Right lobe of liver (tissue), 6 donors: ENCODE results near the gene GDF9. TPM values are rescaled to one million over a fixed set of nuclear protein-coding genes. Genes with fewer than 3 reads are reported as not detected.

Experiments used
- ATAC-seq, 4 donors: fragments of 200-7000 bp; cut with Tn5 transposase; one replicate each; pipeline ENCODE4 v1.9.1; 2020; ENCODE audit warnings: mild to moderate bottlenecking in 4 of 4, moderate library complexity in 4 of 4
- DNase-seq, 3 donors: peaks; one replicate each; pipeline ENCODE4 v3.0.0-alpha.2; 2020
- H3K27ac ChIP-seq, 3 donors: fragments of 200-600 bp; one replicate each; pipeline ENCODE4 v1.8.0; 2022
- H3K27me3 ChIP-seq, 2 donors: fragments of 200-600 bp; one replicate each; pipeline ENCODE4 v1.8.0; 2022
- H3K36me3 ChIP-seq, 4 donors: fragments of 200-600 bp; sonication (generic) in 1 of 4; one replicate each; pipeline versions ENCODE4 v1.5.1 to v1.8.0; 2017 to 2022; ENCODE audit warnings: control low read depth in 1 of 4
- H3K4me1 ChIP-seq, 4 donors: fragments of 200-600 bp; sonication (generic) in 1 of 4; one replicate each; pipeline versions ENCODE4 v1.5.1 to v1.8.0; 2017 to 2022; ENCODE audit warnings: control low read depth in 1 of 4
- H3K4me3 ChIP-seq, 3 donors: fragments of 200-600 bp; one replicate each; pipeline ENCODE4 v1.8.0; 2022
- H3K9me3 ChIP-seq, 4 donors: fragments of 200-600 bp; sonication (generic) in 1 of 4; one replicate each; pipeline versions ENCODE4 v1.5.1 to v1.8.0; 2017 to 2022; ENCODE audit warnings: control low read depth in 1 of 4
- POLR2A ChIP-seq: fragments of 450-650 bp; IDR thresholded peaks from one replicate; pipeline ENCODE4 v1.6.1; 2017; ENCODE audit warnings: antibody characterized with exemption, mild to moderate bottlenecking
- WGBS: methylation state at CpG from one replicate; pipeline ENCODE4 v1.1.6; 2018; ENCODE audit warnings: low coverage, low lambda C conversion rate; ENCODE audit not compliant: insufficient coverage; ENCODE audit errors: missing lambda C conversion rate; 5-methylcytosine and 5-hydroxymethylcytosine counted together
- intact Hi-C, 2 donors: fragments of 100-400 bp; cut with DNase I; formaldehyde crosslinking; loops; one replicate each; pipeline versions ENCODE4 v1.11.2 to v1.14.1; 2022
- total RNA-seq, 6 experiments: library from RNA; depleted of rRNA in 2 of 6; stranded (reverse); fragments of >200 nt in 2 of 6; fragmentation: NEBNext Ultra II Directional in 3 of 6; extraction: Animal tissue kit (Norgen Biotek cat#: 25700) in 3 of 6; gene quantifications; one replicate each; pipeline versions ENCODE4 v1.1.0 to v1.2.4, GENCODE V29; 2016 to 2023
- TF ChIP-seq, protein P1 (sequence below), 4 donors: fragments of 200-600 bp in 3 of 4; fragments of 450-650 bp in 1 of 4; IDR thresholded peaks; one replicate each; pipeline versions ENCODE4 v1.5.1 to v1.8.0; 2016 to 2022; ENCODE audit warnings: antibody characterized with exemption in 4 of 4, mild to moderate bottlenecking in 2 of 4
- donor health status: DM: no; HTN: yes; CAD: no.
- donor health status: DM: no; HTN: no; CAD: no.
- donor health status: DM: no; HTN: no; CAD: no.
- donor health status: DM: no; HTN: yes; CAD: no.
- donor health status: DM: no; HTN: yes; CAD: no.

The GDF9 gene
- total RNA-seq, 6 experiments from 2014 or later: 0.20 to 0.71 (median 0.48) TPM

- H3K4me3 ChIP-seq: peak overlapping the region in 1 of 3 donors; percentile 74
- H3K4me1 ChIP-seq: peaks cover 0 to 42% (median 10%) of the 10 kb centered on the region in 4 donors
- ATAC-seq: no peak
- no peak for TF ChIP-seq POLR2A
- TF ChIP-seq, protein P1, sequence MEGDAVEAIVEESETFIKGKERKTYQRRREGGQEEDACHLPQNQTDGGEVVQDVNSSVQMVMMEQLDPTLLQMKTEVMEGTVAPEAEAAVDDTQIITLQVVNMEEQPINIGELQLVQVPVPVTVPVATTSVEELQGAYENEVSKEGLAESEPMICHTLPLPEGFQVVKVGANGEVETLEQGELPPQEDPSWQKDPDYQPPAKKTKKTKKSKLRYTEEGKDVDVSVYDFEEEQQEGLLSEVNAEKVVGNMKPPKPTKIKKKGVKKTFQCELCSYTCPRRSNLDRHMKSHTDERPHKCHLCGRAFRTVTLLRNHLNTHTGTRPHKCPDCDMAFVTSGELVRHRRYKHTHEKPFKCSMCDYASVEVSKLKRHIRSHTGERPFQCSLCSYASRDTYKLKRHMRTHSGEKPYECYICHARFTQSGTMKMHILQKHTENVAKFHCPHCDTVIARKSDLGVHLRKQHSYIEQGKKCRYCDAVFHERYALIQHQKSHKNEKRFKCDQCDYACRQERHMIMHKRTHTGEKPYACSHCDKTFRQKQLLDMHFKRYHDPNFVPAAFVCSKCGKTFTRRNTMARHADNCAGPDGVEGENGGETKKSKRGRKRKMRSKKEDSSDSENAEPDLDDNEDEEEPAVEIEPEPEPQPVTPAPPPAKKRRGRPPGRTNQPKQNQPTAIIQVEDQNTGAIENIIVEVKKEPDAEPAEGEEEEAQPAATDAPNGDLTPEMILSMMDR (IDR thresholded peaks at IDR 0.05): no peak
- H3K9me3 ChIP-seq: no peaks in the 10 kb centered on the region
- no peaks in the 10 kb centered on the region for H3K27me3 ChIP-seq
- peak overlapping the region; percentile 20 to 95 (median 94) for H3K27ac ChIP-seq
- peaks cover 0 to 26% (median 11%) of the 10 kb centered on the region in 4 donors for H3K36me3 ChIP-seq
- 58% methylated on average over 2 of the region's 4 CpGs for WGBS
- DNase-seq: no peak
- intact Hi-C loops: loop anchor here (5.0 to 10.0 kb wide), 2 partner anchors 39 to 57 kb away; partner anchors contain the start of genes GDF9 (in 1 of the 2) and UQCRQ (in 1 of the 2)
Observed at GRCh38 chr5:132827943-132828673, 38.2 kb downstream of the GDF9 start.

DNA sequence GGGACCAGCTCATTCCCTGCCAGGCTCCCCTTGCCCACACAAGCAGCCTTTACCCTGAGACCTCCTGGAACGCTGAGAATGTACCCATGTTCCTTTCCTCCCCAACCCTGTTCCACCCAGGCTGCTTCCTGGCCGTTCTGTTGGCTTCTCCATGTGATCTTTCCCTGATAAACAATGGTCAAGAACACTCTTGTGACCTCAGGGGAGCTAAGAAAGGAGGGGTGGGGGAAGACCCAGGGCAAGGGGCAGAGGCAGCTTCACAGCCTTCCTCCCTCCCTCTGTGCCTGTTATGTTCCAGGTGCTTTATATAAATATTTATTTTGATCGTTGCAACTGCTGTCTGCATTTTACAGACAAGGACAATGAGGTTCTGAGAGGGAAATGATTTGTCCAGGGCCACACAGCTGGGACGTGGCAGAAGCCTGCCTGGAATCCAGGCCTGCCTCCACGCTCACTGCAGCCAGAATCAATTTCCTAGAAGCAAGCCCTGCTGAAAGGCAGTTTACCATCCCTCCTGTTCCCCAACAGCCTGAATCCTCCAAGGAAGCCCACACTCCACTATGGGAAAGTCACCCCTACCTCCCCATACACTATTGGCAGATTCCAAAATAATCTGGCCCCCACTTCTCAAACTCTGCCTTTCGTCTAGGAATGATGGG lies 39.7 kb downstream of the GDF9 start:
- TF ChIP-seq, protein P1 (IDR thresholded peaks at IDR 0.05): no peak
- no peak for TF ChIP-seq POLR2A
- no peaks in the 10 kb centered on the region for H3K9me3 ChIP-seq
- H3K4me3 ChIP-seq: no peak overlapping the region
- 60% methylated on average over 2 of the region's 6 CpGs for WGBS
- H3K36me3 ChIP-seq: peaks cover 0 to 26% (median 11%) of the 10 kb centered on the region in 4 donors
- intact Hi-C loops: loop anchor here (5.0 to 10.0 kb wide), 2 partner anchors 41 to 58 kb away; partner anchors contain the start of genes GDF9 (in 1 of the 2) and UQCRQ (in 1 of the 2)
- peaks cover 0 to 47% (median 9%) of the 10 kb centered on the region in 4 donors for H3K4me1 ChIP-seq
- no peaks in the 10 kb centered on the region for H3K27me3 ChIP-seq
- ATAC-seq (peak in 1 of 4 donors; percentile 0), DNase-seq (peak in 1 of 3 donors; percentile 25)
- peak overlapping the region in 2 of 3 donors; percentile 21 to 51 for H3K27ac ChIP-seq

DNA sequence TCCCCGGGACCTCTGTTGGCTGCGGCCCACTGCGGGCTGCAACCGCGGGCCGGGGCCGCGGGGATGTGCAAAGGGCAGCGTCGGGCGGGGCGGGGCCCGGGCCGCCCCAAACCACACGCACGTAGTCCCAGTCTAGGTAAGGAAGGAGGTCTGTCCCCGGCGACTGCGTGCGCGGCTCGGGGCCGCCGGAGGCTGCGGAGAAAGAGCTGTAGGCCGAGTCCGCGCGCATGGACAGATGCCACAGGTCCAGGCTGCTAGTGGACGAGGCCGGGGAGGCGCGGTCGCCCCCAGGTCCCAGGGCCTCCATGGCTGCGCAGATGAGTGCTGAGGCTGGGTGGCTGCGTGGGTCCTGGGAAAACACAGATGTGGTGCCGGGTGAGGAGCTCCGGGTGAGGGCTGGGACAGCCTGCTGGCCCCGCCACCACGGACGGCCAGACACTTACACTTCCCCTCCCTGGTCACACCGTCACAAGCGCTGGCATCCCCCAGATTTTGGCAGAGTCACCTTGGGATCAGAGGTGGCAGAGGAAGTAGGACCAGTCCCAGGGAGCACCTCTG lies 40.4 kb downstream of the GDF9 start:
- peaks cover 0 to 41% (median 6%) of the 10 kb centered on the region in 4 donors for H3K4me1 ChIP-seq
- TF ChIP-seq, protein P1 (IDR thresholded peaks at IDR 0.05): no peak
- no peak for TF ChIP-seq POLR2A
- peaks cover 0 to 26% (median 11%) of the 10 kb centered on the region in 4 donors for H3K36me3 ChIP-seq
- ATAC-seq: no peak
- peak in 1 of 3 donors; percentile 33 for DNase-seq
- peak overlapping the region in 2 of 3 donors; percentile 21 to 51 for H3K27ac ChIP-seq
- no peaks in the 10 kb centered on the region for H3K27me3 ChIP-seq
- WGBS: no CpG with 5 or more reads among the region's 43 CpGs
- no peaks in the 10 kb centered on the region for H3K9me3 ChIP-seq
- H3K4me3 ChIP-seq: peak overlapping the region in 1 of 3 donors; percentile 7
- intact Hi-C loops: loop anchor here (5.0 to 10.0 kb wide), 2 partner anchors 41 to 59 kb away; partner anchors contain the start of genes GDF9 (in 1 of the 2) and UQCRQ (in 1 of the 2)

DNA sequence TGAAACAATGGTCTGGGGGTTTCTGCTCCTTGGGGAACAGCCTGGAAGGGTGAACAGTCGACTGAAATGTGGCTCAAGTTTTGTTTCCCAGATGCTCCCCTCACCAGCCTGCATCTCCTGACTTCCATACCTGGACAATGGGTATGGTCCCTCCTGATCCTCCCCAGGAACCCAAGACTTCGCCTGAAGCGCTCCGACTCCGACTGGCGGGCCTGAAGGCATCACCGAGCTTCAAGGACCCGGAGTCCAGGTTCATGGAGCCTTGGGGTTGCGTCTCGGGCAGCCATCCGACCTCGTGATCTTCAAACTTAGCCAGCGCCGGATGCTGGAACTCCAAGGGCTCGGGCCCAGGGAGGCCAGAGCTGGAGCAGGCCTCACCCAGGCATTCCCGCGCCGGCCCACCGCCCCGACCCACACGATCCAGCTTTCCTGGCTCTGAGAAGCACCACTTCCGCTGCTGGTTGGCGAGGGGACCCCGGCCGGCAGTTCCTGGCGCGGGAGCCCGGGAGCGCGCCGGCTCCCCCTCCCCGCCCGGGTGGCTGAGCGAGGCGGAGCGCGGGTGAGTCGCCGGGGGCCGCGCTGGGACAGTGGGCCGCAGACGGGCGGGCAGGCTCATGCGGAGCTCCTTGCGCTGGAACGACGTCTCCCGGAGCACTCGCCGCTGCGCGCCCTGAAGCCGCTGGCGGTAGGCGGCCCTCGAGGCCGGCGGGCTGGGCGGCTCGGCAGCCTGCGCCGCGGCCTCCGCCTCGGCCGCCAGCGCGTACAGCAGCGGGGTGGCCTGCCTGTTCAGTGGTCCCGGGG lies 41.0 kb downstream of the GDF9 start:
- intact Hi-C loops: loop anchor here (5.0 to 10.0 kb wide), 2 partner anchors 42 to 60 kb away; partner anchors contain the start of genes GDF9 (in 1 of the 2) and UQCRQ (in 1 of the 2)
- ATAC-seq (no peak), DNase-seq (peak in 1 of 3 donors; percentile 28)
- H3K4me3 ChIP-seq: peak overlapping the region in 2 of 3 donors; percentile 7
- TF ChIP-seq, protein P1 (IDR thresholded peaks at IDR 0.05): no peak
- TF ChIP-seq POLR2A: no peak
- H3K27ac ChIP-seq: no peak overlapping the region
- H3K9me3 ChIP-seq: no peaks in the 10 kb centered on the region
- no peaks in the 10 kb centered on the region for H3K27me3 ChIP-seq
- WGBS: no CpG with 5 or more reads among the region's 71 CpGs
- H3K4me1 ChIP-seq: peaks cover 0 to 38% (median 6%) of the 10 kb centered on the region in 4 donors
- peaks cover 0 to 26% (median 11%) of the 10 kb centered on the region in 4 donors for H3K36me3 ChIP-seq
